H9 (cell line): ENCODE measurements around the gene BRAF. TPM values are rescaled to one million over a fixed set of nuclear protein-coding genes. Genes with fewer than 3 reads are reported as not detected.

Source experiments
- DNase-seq: peaks from one replicate; pipeline ENCODE4 v3.0.0-alpha.2; 2017
- H2AFZ ChIP-seq: one replicate; pipeline ENCODE4 v1.6.1; 2013; ENCODE audit warnings: mild to moderate bottlenecking, low read length, control low read depth, moderate library complexity
- H2AK5ac ChIP-seq: 2 replicates; pipeline ENCODE4 v1.6.1; 2013; ENCODE audit warnings: low read length, control low read depth, mixed read lengths; ENCODE audit not compliant: insufficient read length
- H2BK120ac ChIP-seq: one replicate; pipeline ENCODE4 v1.6.1; 2013; ENCODE audit warnings: low read depth, mild to moderate bottlenecking, low read length, control low read depth, inconsistent platforms; ENCODE audit not compliant: poor library complexity, severe bottlenecking
- H2BK12ac ChIP-seq: 2 replicates; pipeline ENCODE4 v1.6.1; 2013; ENCODE audit warnings: low read length, control low read depth, mixed read lengths, low read depth; ENCODE audit not compliant: insufficient read length
- H2BK15ac ChIP-seq: 2 replicates; pipeline ENCODE4 v1.6.1; 2013; ENCODE audit warnings: low read depth, low read length, control low read depth
- H2BK20ac ChIP-seq: one replicate; pipeline ENCODE4 v1.6.1; 2013; ENCODE audit warnings: low read depth, mild to moderate bottlenecking, low read length, control low read depth, inconsistent platforms; ENCODE audit not compliant: poor library complexity, severe bottlenecking
- H2BK5ac ChIP-seq: 2 replicates; pipeline ENCODE4 v1.6.1; 2013; ENCODE audit warnings: low read length, control low read depth, mixed read lengths; ENCODE audit not compliant: insufficient read length
- H3K14ac ChIP-seq: 2 replicates; pipeline ENCODE4 v1.6.1; 2013; ENCODE audit warnings: low read length, control low read depth; ENCODE audit not compliant: insufficient read depth
- H3K18ac ChIP-seq: 2 replicates; pipeline ENCODE4 v1.6.1; 2013; ENCODE audit warnings: low read depth, mild to moderate bottlenecking, mixed read lengths, low read length, control low read depth; ENCODE audit not compliant: insufficient read length
- H3K23ac ChIP-seq: 2 replicates; pipeline ENCODE4 v1.6.1; 2013; ENCODE audit warnings: low read length, control low read depth, mixed read lengths, low read depth; ENCODE audit not compliant: insufficient read length
- H3K23me2 ChIP-seq: 2 replicates; pipeline ENCODE4 v1.6.1; 2013; ENCODE audit warnings: low read depth, mild to moderate bottlenecking, mixed read lengths, low read length, control low read depth; ENCODE audit not compliant: insufficient read length, poor library complexity, severe bottlenecking
- H3K27ac ChIP-seq: 2 replicates; pipeline ENCODE4 v1.5.1; 2013; ENCODE audit warnings: low read length, control low read depth, mixed read lengths, low read depth; ENCODE audit not compliant: insufficient read length
- H3K27me3 ChIP-seq: 2 replicates; pipeline ENCODE4 v1.6.1; 2013; ENCODE audit warnings: low read length, control low read depth, inconsistent platforms; ENCODE audit not compliant: insufficient read depth
- H3K4ac ChIP-seq: 2 replicates; pipeline ENCODE4 v1.6.1; 2013; ENCODE audit warnings: low read depth, mild to moderate bottlenecking, control low read depth, inconsistent platforms, low read length, moderate library complexity
- H3K4me1 ChIP-seq: 2 replicates; pipeline ENCODE4 v1.6.1; 2013; ENCODE audit warnings: low read length, control low read depth, inconsistent platforms; ENCODE audit not compliant: insufficient read depth
- H3K4me2 ChIP-seq: 2 replicates; pipeline ENCODE4 v1.6.1; 2013; ENCODE audit warnings: low read length, control low read depth, mixed read lengths; ENCODE audit not compliant: insufficient read length, insufficient read depth
- H3K56ac ChIP-seq: 2 replicates; pipeline ENCODE4 v1.6.1; 2013; ENCODE audit warnings: low read depth, mild to moderate bottlenecking, mixed read lengths, low read length, control low read depth; ENCODE audit not compliant: insufficient read length
- H3K79me1 ChIP-seq: 2 replicates; pipeline ENCODE4 v1.6.1; 2013; ENCODE audit warnings: low read depth, mild to moderate bottlenecking, moderate library complexity, low read length, control low read depth, inconsistent platforms; ENCODE audit not compliant: insufficient read depth, poor library complexity, severe bottlenecking
- H3K79me2 ChIP-seq: 2 replicates; pipeline ENCODE4 v1.6.1; 2013; ENCODE audit warnings: low read length, control low read depth, inconsistent platforms; ENCODE audit not compliant: insufficient read depth
- H3K9ac ChIP-seq: 2 replicates; pipeline ENCODE4 v1.6.1; 2013; ENCODE audit warnings: low read length, control low read depth, mixed read lengths; ENCODE audit not compliant: insufficient read length; ENCODE audit errors: extremely low read depth
- H3K9me3 ChIP-seq: one replicate; pipeline ENCODE4 v1.6.1; 2013; ENCODE audit warnings: low read depth, low read length, inconsistent platforms; ENCODE audit not compliant: control insufficient read depth
- H3T11ph ChIP-seq: one replicate; pipeline ENCODE4 v1.6.1; 2013; ENCODE audit warnings: mild to moderate bottlenecking, low read length, control low read depth, inconsistent platforms
- H4K20me1 ChIP-seq: one replicate; pipeline ENCODE4 v1.6.1; 2013; ENCODE audit not compliant: control insufficient read depth, insufficient read length, insufficient read depth
- H4K5ac ChIP-seq: 2 replicates; pipeline ENCODE4 v1.6.1; 2013; ENCODE audit warnings: low read depth, mild to moderate bottlenecking, mixed read lengths, low read length, control low read depth; ENCODE audit not compliant: insufficient read length
- H4K8ac ChIP-seq: replicated peaks from 2 replicates; pipeline ENCODE4 v1.6.1; 2013; ENCODE audit warnings: low read length, control low read depth, mixed read lengths, low read depth; ENCODE audit not compliant: insufficient read length
- H4K91ac ChIP-seq: 2 replicates; pipeline ENCODE4 v1.6.1; 2013; ENCODE audit warnings: low read depth, mild to moderate bottlenecking, moderate library complexity, mixed read lengths, low read length, control low read depth; ENCODE audit not compliant: insufficient read length
- H3K27ac Mint-ChIP-seq, 3 experiments: 2 replicates in 2 of 3; 3 replicates in 1 of 3; pipeline ENCODE4 v1.8.0; 2020 to 2021; ENCODE audit warnings: mixed read lengths in 3 of 3, mild to moderate bottlenecking in 1 of 3, moderate library complexity in 1 of 3
- H3K27me3 Mint-ChIP-seq: 2 replicates; pipeline ENCODE4 v1.8.0; 2021; ENCODE audit warnings: low read depth, mild to moderate bottlenecking, moderate library complexity, mixed read lengths
- H3K36me3 Mint-ChIP-seq, 3 experiments: 2 replicates in 2 of 3; 3 replicates in 1 of 3; pipeline ENCODE4 v1.8.0; 2020 to 2021; ENCODE audit warnings: low read depth in 3 of 3, mixed read lengths in 3 of 3; ENCODE audit not compliant: insufficient read depth in 1 of 3
- H3K4me1 Mint-ChIP-seq, 2 experiments: 2 replicates each; pipeline ENCODE4 v1.8.0; 2020; ENCODE audit warnings: mixed read lengths in 2 of 2
- H3K4me3 Mint-ChIP-seq, 2 experiments: 2 replicates in 1 of 2; 3 replicates in 1 of 2; pipeline ENCODE4 v1.8.0; 2020 to 2021; ENCODE audit warnings: mild to moderate bottlenecking in 2 of 2, mixed read lengths in 2 of 2, moderate library complexity in 1 of 2
- H3K9me3 Mint-ChIP-seq, 2 experiments: 2 replicates in 1 of 2; 3 replicates in 1 of 2; pipeline ENCODE4 v1.8.0; 2020; ENCODE audit warnings: mild to moderate bottlenecking in 2 of 2, mixed read lengths in 2 of 2, moderate library complexity in 1 of 2
- CTCF ChIP-seq: fragments of 200-600 bp; sonication (generic); conservative IDR thresholded peaks from 3 replicates; pipeline ENCODE4 v1.8.0; 2021; ENCODE audit warnings: antibody characterized with exemption, mild to moderate bottlenecking
- WGBS: extraction: QIAGEN DNeasy Blood & Tissue Kit; methylation state at CpG from one replicate; pipeline ENCODE4 v1.1.7; 2013; ENCODE audit warnings: missing lambda C conversion rate, low lambda C conversion rate, mixed read lengths; ENCODE audit not compliant: insufficient read length; ENCODE audit errors: extremely low coverage; 5-methylcytosine and 5-hydroxymethylcytosine counted together
- total RNA-seq: library from RNA; stranded (reverse); gene quantifications from 2 replicates; pipeline ENCODE4 v1.2.1, GENCODE V29; 2021

BRAF gene
- total RNA-seq, 1 experiment from 2014 or later, result 32.9 TPM

GRCh38 chr7:140686921-140687320 is 237.8 kb downstream of the BRAF start:
- WGBS, result no CpG with 5 or more reads among the region's 11 CpGs
- H3K79me2 ChIP-seq, result no peaks in the 10 kb centered on the region

More at GRCh38 chr7:140686921-140687320, 237.8 kb downstream of the BRAF start:
- TF ChIP-seq CTCF, result no peak
- H4K20me1 ChIP-seq, result no peaks in the 10 kb centered on the region
- H2BK120ac ChIP-seq, result no peak overlapping the region
- H4K91ac ChIP-seq, result no peak overlapping the region
- Mint-ChIP-seq H3K4me1 (peaks cover 0 to 7% of the 10 kb centered on the region in 2 experiments; a peak in 2 of 4 replicates), H3K4me3 (no peak overlapping the region), H3K27ac (peak overlapping the region in 1 of 3 experiments; percentile 39; a peak in 1 of 7 replicates), H3K27me3 (no peaks in the 10 kb centered on the region; the same call in 1 of the 2 replicates), H3K36me3 (peaks cover 0 to 14% (median 3%) of the 10 kb centered on the region in 3 experiments; a peak in 4 of 7 replicates), H3K9me3 (no peaks in the 10 kb centered on the region)
- no peak overlapping the region for H3K4ac ChIP-seq
- H2BK20ac ChIP-seq, result no peak overlapping the region
- no peaks in the 10 kb centered on the region for H3K27me3 ChIP-seq
- H3K9me3 ChIP-seq, result no peaks in the 10 kb centered on the region
- H3K27ac ChIP-seq, result no peak overlapping the region
- H2AFZ ChIP-seq, result no peak overlapping the region
- no peak overlapping the region for H4K5ac ChIP-seq
- no peak overlapping the region for H2BK12ac ChIP-seq
- H2AK5ac ChIP-seq, result no peak overlapping the region
- H3K79me1 ChIP-seq, result no peaks in the 10 kb centered on the region
- H3T11ph ChIP-seq, result no peak overlapping the region
- H3K4me2 ChIP-seq, result no peak overlapping the region
- no peaks in the 10 kb centered on the region for H3K23me2 ChIP-seq
- H3K56ac ChIP-seq, result no peak overlapping the region
- no peak for DNase-seq
- H3K9ac ChIP-seq, result no peak overlapping the region
- no peak overlapping the region for H2BK15ac ChIP-seq
- no peak overlapping the region for H3K23ac ChIP-seq
- no peak overlapping the region for H3K14ac ChIP-seq
- H2BK5ac ChIP-seq, result no peak overlapping the region
- H3K18ac ChIP-seq, result no peak overlapping the region
- H4K8ac ChIP-seq, result no peak overlapping the region
- H3K4me1 ChIP-seq, result no peaks in the 10 kb centered on the region
